Measurements from ENCODE around the gene ESR1.
"Not testable (repeated sequence)": the region's sequence is repeated elsewhere in the genome, so short reads cannot be mapped to it uniquely, and the experiment has no call there.

The ESR1 gene

GRCh38 chr6:151993364-151993763 lies 185.9 kb downstream of the ESR1 start:
- no peak for DNase-seq

DNA sequence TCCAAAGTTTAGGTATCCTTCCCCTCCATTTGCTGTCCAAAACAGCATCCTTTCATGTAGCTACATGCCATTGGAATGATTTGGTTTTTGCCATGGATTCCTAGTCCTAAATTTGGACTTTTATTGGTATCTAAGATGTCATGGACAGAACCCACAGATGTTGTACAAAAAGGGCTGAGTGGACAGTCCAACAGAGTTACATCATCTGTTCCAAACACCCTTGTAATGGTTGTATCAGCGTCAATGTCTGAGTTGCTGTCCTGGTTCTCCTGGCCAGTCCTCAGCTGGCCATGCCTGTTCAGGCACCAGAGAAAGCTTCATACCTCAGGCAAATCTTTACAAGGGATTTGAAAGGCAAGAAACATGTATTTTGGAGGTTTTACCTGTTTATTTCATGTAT lies 191.3 kb downstream of the ESR1 start:
- no peak for DNase-seq

GRCh38 chr6:151999194-151999593 lies 191.7 kb downstream of the ESR1 start:
- DNase-seq, result no peak

- no peak for DNase-seq
Measured at GRCh38 chr6:152001408-152001807, 193.9 kb downstream of the ESR1 start.

DNA sequence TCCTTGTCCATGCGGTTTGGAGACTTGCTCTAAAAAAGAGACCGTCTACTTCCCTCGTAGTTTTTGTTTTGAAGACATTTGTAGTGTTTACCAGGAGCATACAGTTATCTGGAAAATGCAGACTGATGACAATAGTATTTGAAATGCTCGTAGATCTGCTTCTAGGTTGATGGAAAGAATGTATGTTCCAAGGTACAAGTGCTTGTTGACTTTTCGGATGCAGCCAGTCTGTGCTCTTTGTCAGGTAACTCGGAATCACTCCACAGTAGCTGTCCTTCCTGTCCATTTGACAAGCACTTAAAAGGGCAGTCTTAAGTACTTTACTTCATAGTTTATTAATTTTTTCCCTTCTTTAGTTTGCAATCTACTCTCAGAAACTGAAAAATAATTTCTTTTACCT lies 194.8 kb downstream of the ESR1 start:
- DNase-seq, result no peak

DNA sequence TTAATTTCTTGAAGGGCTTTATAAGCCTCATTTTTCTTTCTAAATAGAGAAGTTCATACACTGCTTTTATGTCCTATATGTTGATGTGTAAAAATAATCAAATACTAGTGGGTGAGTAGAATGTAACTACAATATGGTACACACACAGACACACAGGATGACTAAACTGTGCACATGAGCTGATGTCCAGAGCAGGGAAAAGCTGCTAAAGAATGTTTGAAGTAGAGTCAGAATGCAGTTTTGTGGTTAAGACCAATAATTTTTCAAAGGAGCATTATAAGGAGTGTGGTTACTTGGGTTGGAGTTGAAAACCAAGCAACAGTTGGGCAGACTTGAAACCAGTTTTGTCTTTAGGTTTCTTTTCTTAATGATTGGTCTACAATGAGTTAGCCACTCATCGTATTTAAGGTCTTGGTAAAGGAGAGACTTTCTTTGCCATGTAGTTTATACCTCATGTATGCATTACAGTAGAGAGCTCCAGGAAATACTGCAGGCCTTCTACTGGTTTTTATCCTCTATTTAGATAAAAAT lies 196.6 kb downstream of the ESR1 start:
- no peak for DNase-seq

GRCh38 chr6:152004896-152005295 lies 197.4 kb downstream of the ESR1 start:
- DNase-seq, result no peak

DNA sequence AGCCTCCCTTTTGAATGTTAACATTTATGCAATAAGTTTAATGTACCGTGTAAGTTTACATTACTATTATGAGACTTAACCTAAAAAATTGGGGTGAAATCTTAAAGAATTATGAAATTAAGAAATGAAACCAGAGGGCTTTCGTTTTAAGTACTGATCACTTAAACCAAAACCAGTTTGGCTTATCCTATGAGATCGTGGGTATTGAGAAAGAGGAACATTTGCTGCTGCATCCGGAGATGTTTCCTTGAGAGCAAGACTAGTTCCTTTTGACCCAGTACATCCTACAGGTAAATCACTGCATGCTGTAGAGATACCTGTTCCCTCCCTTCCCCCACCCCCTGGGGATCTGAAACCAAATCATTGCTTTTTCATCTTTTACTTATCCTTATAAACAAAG lies 201.3 kb downstream of the ESR1 start:
- no peak for DNase-seq

GRCh38 chr6:152012227-152012626 lies 204.7 kb downstream of the ESR1 start:
- no peak for DNase-seq

DNA sequence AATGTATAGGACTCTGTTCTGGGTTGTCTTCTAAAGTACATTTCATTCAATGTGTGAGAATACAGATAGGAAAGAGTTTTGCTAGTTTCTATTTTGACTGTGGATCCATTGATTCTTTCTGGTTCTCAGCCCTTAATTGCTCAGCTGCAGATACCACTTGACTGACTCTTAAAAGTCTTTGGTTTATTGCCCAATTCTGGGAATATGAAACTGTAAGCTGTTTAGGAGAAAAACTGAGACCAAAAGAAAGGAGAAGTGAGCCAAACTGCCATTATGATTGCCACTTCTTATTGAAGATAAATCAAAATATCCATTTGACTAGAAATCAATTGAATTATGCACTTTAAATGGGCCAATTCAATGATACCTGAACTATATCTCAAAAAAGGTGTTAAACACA lies 211.4 kb downstream of the ESR1 start:
- no peak for DNase-seq

- DNase-seq, result no peak
Measured at GRCh38 chr6:152022303-152022702, 214.8 kb downstream of the ESR1 start.

DNA sequence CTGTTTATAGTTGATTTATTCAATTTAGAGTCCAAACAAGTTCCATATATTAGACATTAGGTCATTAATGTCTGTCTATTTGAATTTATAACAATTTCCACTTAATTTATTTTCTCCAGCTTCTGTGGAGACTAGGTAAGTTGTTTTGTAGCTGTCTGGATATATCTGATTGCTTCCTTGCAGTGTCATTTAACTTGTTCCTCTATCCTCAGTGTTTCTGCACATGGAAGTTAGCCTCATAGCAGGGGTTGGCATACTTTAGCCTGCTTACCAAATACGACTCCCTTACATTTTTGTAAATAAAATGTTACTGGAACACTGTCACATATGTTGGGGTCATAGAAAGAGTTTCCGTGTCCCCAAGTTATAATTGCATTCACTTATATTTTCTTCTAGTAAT lies 216.1 kb downstream of the ESR1 start:
- DNase-seq, result no peak

GRCh38 chr6:152026291-152026690 lies 218.8 kb downstream of the ESR1 start:
- DNase-seq, result no peak

GRCh38 chr6:152026744-152027143 lies 219.3 kb downstream of the ESR1 start:
- not testable (repeated sequence) for DNase-seq

- not testable (repeated sequence) for DNase-seq
Measured at GRCh38 chr6:152033765-152034164, 226.3 kb downstream of the ESR1 start.

DNA sequence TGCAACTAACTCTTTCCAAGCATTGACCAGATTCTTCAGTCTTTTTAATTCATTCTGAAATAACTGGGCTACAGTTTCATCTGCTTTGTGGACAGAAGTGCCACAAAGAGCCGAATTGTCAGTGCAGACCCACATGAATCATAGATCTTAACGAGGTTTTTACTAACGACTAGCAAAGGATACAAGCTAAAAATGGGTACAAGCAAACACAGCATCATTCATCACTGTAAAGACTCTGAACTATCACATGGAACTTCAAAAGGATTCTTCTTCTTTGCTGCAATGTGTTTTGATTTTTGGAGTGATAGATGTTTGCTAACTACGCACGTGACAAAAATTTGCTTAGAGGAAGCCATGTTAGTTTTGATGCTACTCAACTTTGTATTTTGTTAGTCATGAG lies 227.1 kb downstream of the ESR1 start:
- no peak for DNase-seq

DNA sequence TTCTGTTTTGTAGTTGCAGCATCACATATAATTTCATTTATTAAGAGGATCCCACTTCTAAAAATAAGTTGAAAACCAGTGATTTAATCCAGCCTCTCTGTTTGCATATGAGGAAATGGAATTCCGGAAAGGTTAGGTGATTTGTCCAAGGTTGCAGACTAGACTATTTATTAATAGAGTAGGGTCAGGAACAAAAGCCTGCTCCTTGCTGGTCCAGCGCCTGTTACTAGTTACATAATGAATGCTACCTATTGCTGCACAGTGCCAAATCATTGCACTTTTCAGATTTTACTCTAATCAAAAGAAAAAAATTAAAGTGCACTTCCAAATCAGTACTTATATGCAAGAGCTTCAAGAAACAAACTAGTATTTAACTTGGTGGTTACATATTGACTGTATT lies 238.6 kb downstream of the ESR1 start:
- DNase-seq, result no peak

- no peak for DNase-seq
Measured at GRCh38 chr6:152048921-152049320, 241.4 kb downstream of the ESR1 start.

DNA sequence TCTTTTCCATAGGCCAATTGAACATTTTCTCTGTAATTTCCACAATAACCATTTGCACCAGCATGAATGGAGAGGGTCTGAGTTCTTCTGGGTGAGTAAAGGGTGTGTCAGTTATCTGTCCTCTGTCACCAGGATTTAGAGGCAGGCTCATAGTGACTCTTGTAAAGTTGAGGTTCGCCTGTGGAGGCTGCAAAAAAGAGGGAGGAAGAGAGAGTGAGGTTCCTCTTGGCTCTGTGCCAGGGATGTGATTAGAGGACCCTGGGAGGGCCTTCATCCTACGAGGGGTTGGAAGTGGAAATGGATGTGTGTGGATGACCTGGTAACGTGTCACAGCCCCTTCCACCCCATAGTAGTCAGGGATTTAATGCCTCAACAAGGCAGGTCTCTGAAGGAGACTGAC lies 242.0 kb downstream of the ESR1 start:
- DNase-seq, result no peak

DNA sequence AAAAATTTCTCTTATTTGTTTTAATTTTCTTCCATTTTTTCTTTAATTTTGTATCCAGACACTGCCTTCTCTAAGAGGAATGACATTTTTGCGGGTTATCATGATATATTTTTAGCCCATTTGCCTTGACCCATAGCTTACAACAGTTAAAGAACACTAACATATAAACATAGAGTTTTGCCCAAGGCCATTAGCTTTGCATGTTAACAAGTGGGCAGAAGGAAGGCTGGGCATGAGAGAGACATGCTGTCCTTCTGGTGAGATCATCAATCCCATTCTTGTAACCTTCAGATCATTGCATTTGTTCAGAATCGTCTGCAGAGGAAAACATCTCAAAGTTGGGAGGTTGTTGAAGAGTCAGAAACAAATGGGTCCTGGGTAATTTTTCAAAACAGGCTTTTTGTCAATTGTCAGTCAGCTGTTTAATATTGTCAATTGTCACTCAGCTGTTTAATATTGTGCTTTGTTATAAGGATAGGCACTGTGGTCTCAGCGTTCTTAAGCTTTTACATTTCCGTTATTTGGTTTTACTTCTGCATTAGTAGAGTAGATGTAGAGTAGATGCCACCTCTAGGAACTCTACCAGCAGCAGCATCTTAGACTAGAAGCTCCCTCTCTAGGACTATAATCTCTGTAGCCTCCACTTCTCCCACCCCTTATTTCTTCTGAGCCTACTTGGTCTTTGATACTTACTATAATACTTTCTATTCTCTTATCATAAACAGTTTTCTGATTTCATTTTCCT lies 243.1 kb downstream of the ESR1 start:
- no peak for DNase-seq

GRCh38 chr6:152052061-152052460 lies 244.6 kb downstream of the ESR1 start:
- DNase-seq, result no peak

- DNase-seq, result no peak
Measured at GRCh38 chr6:152053332-152053731, 245.8 kb downstream of the ESR1 start.

GRCh38 chr6:152054441-152054840 lies 247.0 kb downstream of the ESR1 start:
- DNase-seq, result no peak

- DNase-seq, result no peak
Measured at GRCh38 chr6:152055517-152055916, 248.0 kb downstream of the ESR1 start.

GRCh38 chr6:152057832-152058498 lies 250.5 kb downstream of the ESR1 start:
- no peak for DNase-seq
